HG03159 (cell line): ENCODE data around the gene SQOR.
"Not testable (repeated sequence)": the region's sequence is repeated elsewhere in the genome, so short reads cannot be mapped to it uniquely, and the experiment has no call there.

Experiments used
- ATAC-seq: cut with Tn5 transposase; IDR thresholded peaks from one replicate; pipeline ENCODE4 v1.9.1; 2021; ENCODE audit warnings: mild to moderate bottlenecking, moderate library complexity; ENCODE audit not compliant: unreplicated experiment

Gene SQOR

GRCh38 chr15:45630917-45631691 is 3.7 kb upstream of the SQOR start:
- no peak for ATAC-seq

GRCh38 chr15:45631776-45632175 is 3.1 kb upstream of the SQOR start:
- ATAC-seq = no peak

GRCh38 chr15:45635191-45635638 is 386 bp downstream of the SQOR start:
- peak; percentile 46 for ATAC-seq

GRCh38 chr15:45635763-45636292 is 999 bp downstream of the SQOR start:
- ATAC-seq = no peak

GRCh38 chr15:45637141-45637540 is 2.3 kb downstream of the SQOR start:
- peak; percentile 0 for ATAC-seq

- ATAC-seq = peak; percentile 49
Observed at GRCh38 chr15:45637552-45638033, 2.8 kb downstream of the SQOR start.

GRCh38 chr15:45640616-45641015 is 5.8 kb downstream of the SQOR start:
- ATAC-seq = no peak

- no peak for ATAC-seq
Observed at GRCh38 chr15:45641374-45641781, 6.5 kb downstream of the SQOR start.

- no peak for ATAC-seq
Observed at GRCh38 chr15:45641999-45642932, 7.4 kb downstream of the SQOR start.

- ATAC-seq = no peak
Observed at GRCh38 chr15:45644437-45644836, 9.6 kb downstream of the SQOR start.

- no peak for ATAC-seq
Observed at GRCh38 chr15:45645026-45645980, 10.5 kb downstream of the SQOR start.

GRCh38 chr15:45646220-45646619 is 11.4 kb downstream of the SQOR start:
- ATAC-seq = no peak

- no peak for ATAC-seq
Observed at GRCh38 chr15:45647828-45648227, 13.0 kb downstream of the SQOR start.

GRCh38 chr15:45648521-45649200 is 13.8 kb downstream of the SQOR start:
- ATAC-seq = no peak

GRCh38 chr15:45650007-45650406 is 15.2 kb downstream of the SQOR start:
- not testable (repeated sequence) for ATAC-seq

- ATAC-seq = no peak
Observed at GRCh38 chr15:45650889-45651525, 16.2 kb downstream of the SQOR start.

GRCh38 chr15:45653702-45654424 is 19.0 kb downstream of the SQOR start:
- ATAC-seq = no peak

- no peak for ATAC-seq
Observed at GRCh38 chr15:45654749-45655148, 19.9 kb downstream of the SQOR start.

- ATAC-seq = no peak
Observed at GRCh38 chr15:45657254-45657653, 22.4 kb downstream of the SQOR start.
